Left kidney (tissue), 2 donors: ENCODE results near the gene SARNP. TPM values are rescaled to one million over a fixed set of nuclear protein-coding genes. Genes with fewer than 3 reads are reported as not detected.
A peak's percentile ranks its signal among the peaks of the same experiment; 100 is the strongest.

ENCODE experiments used
- DNase-seq: peaks from one replicate; pipeline ENCODE4 v3.0.0-alpha.2; 2013
- polyA plus RNA-seq: library from polyadenylated mRNA; unstranded; fragments of 120-200 nt; gene quantifications from one replicate; pipeline ENCODE4 v1.2.1, GENCODE V29; 2013; ENCODE audit not compliant: insufficient read length

The SARNP gene
- polyA plus RNA-seq, 1 donor, result 123 TPM

DNA sequence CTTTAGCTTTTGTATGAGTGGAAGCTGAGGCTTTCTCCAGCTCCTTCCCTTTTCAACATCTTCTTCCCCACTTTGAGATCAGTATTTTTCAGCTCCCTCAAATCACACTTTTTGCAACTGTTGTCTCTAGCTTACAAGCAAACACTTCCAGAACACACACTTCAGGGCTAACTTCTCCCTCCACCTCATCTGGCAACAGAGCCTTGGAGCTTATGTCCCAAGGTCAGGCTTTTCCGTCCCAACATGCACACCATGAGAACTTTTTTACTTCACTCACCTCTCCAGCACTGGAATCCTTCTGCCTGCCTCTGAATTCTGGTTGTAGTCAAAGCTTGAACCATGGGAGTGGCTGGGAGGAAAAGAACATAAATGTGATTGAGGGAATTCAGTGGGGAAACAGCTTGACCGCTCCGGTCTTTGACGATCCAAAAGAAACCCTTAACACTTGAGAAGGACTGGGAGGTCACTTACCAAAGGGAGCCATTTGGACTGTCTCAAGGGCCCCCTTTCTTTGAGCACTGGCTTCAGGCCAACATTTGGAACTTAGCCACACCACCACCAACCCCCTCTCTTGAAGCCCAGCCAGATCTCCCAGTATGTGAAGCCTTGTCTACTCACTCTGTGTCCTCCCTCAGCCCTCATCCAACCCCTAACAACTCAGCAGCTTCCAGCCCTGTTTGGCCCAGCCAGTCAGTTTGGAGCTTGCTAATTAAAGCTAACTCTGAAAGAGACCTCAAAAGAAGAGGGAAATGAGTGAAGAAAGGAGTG is 105.6 kb downstream of the SARNP start:
- DNase-seq, result no peak

DNA sequence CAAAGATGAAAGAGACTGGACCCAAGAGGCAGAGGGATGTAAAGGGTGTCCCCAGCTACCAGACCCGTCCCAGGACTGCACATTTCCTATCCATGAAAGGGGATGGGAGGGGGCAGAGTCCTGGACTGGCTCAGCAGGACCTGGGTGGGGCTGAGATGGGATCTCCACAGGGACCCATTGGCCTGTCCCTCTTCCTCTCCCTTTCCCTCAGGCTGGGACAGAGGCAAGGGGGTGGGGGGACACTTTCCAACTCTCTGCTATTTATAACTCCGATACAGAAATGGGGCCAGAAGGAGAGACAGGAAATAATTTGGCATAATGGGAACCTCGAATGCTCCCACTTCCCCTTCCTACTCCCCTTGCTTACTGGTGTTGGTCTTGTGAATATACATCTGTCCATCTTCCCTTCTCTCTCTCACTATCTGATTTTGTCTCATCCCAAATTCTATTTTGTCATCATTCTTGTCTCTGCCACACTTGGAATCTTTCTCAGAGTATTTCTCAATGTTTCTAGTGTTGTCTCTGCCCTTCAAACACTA is 108.8 kb downstream of the SARNP start:
- no peak for DNase-seq

DNA sequence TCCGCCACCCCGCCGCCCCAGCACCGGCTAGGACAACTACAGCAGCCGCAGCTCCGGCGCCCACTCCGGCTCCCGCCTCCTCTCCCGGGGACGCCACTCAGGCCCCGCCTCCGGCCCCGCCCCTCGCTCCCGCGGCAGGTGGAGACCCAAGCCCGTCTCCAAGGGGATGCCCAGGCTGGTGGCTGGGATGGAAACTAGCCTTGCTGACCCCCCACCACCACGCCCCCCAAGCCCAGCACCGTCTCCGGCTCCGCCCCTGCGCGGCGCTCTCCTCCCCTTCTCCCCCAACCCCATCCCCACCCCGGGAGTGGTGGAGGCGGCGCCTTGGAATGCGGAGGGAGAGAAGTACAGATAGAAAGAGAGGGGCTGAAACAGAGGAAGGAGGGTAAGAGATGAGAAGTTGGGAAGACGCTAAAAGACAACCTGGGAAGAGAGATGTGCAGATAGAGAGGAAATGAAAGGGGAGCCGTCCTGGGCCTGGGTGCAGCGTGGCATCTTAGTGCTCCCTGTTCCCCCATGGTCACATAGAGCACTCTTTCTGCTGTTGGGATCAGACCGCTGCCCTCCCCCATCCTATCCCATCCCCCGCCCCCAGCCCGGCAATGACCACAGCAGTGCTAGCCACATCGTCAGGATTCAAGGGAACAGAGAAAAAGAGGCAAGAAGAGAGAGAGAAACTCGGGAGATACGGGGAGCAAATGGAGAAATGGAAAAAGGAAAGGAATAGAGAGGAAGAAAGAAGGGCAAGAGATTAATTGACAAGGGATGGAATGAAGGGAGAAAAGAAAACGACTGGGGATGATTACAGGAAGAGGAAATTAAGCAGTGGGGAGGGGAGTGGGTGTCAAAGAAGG is 109.5 kb downstream of the SARNP start, which contains the start of gene ITGA7:
Gene ITGA7, minus strand, starts transcription at position 64 of the 854 bp plus-strand sequence. CDS start 222 bp downstream, outside the sequence.
- peak; percentile 76 for DNase-seq

Other genes with a start within 250 kb of the SARNP start
- gene OR2AP1, start 245.3 kb downstream of the SARNP start, polyA plus RNA-seq, result not detected
- not detected for gene OR10P1, start 180.8 kb downstream of the SARNP start, polyA plus RNA-seq
- gene ITGA7, start 109.8 kb downstream of the SARNP start, polyA plus RNA-seq, result 35.2 TPM
- 101 TPM for gene BLOC1S1, start 101.7 kb downstream of the SARNP start, polyA plus RNA-seq
- 36.1 TPM for gene RDH5, start 97.3 kb downstream of the SARNP start, polyA plus RNA-seq
- 592 TPM for gene CD63, start 88.7 kb downstream of the SARNP start, polyA plus RNA-seq
- gene GDF11, start 74.6 kb downstream of the SARNP start, polyA plus RNA-seq, result 23.0 TPM
- 34.6 TPM for gene ORMDL2, start 317 bp upstream of the SARNP start, polyA plus RNA-seq
- 44.0 TPM for gene DNAJC14, start 11.9 kb upstream of the SARNP start, polyA plus RNA-seq
- 1.5 TPM for gene MMP19, start 25.2 kb upstream of the SARNP start, polyA plus RNA-seq
- gene PYM1, start 110.2 kb upstream of the SARNP start, polyA plus RNA-seq, result 31.0 TPM
- 26.2 TPM for gene DGKA, start 113.4 kb upstream of the SARNP start, polyA plus RNA-seq
- 3.9 TPM for gene PMEL, start 148.3 kb upstream of the SARNP start, polyA plus RNA-seq
- 69.2 TPM for gene CDK2, start 149.1 kb upstream of the SARNP start, polyA plus RNA-seq
- 163 TPM for gene RAB5B, start 156.4 kb upstream of the SARNP start, polyA plus RNA-seq
- gene SUOX, start 179.6 kb upstream of the SARNP start, polyA plus RNA-seq, result 55.5 TPM
- gene IKZF4, start 203.3 kb upstream of the SARNP start, polyA plus RNA-seq, result 25.6 TPM
- 113 TPM for gene RPS26, start 224.2 kb upstream of the SARNP start, polyA plus RNA-seq